ENCODE results near the gene KCNQ2.

- no peak for TF ChIP-seq CTCF (IDR thresholded peaks at IDR 0.05)
- TF ChIP-seq POLR2A (IDR thresholded peaks at IDR 0.05), result no peak
Measured at GRCh38 chr20:63359164-63359934, 113.1 kb downstream of the KCNQ2 start.

All from testis (tissue), 2 donors.